Activated T-helper 17 cell treated with anti-CD3 and anti-CD28 coated beads, Interleukin-2, amount 50 U/mL, for 72 hours (primary cell): ENCODE measurements around the gene TWF2. TPM values are rescaled to one million over a fixed set of nuclear protein-coding genes. Genes with fewer than 3 reads are reported as not detected.

ENCODE experiments used
- ATAC-seq: fragments of 150-1000 bp; cut with Tn5 transposase; replicated peaks from 2 replicates; pipeline ENCODE4 v1.10.0; 2021; ENCODE audit warnings: mild to moderate bottlenecking, moderate library complexity
- H3K27ac Mint-ChIP-seq: one replicate; pipeline ENCODE4 v1.8.0; 2022; ENCODE audit warnings: mixed read lengths
- H3K27me3 Mint-ChIP-seq: one replicate; pipeline ENCODE4 v1.8.0; 2022; ENCODE audit warnings: mixed read lengths
- H3K36me3 Mint-ChIP-seq: one replicate; pipeline ENCODE4 v1.8.0; 2022; ENCODE audit warnings: low read depth, mild to moderate bottlenecking, mixed read lengths
- H3K4me1 Mint-ChIP-seq: one replicate; pipeline ENCODE4 v1.8.0; 2022; ENCODE audit warnings: mixed read lengths
- H3K4me3 Mint-ChIP-seq: one replicate; pipeline ENCODE4 v1.8.0; 2022; ENCODE audit warnings: mild to moderate bottlenecking, mixed read lengths
- H3K9me3 Mint-ChIP-seq: one replicate; pipeline ENCODE4 v1.8.0; 2022; ENCODE audit warnings: mixed read lengths
- total RNA-seq, 2 donors: library from RNA; stranded (reverse); gene quantifications; one replicate each; pipeline ENCODE4 v1.2.3, GENCODE V29; 2022

TWF2 gene
- total RNA-seq, 2 donors from 2014 or later, result 89.9 to 159 TPM

DNA sequence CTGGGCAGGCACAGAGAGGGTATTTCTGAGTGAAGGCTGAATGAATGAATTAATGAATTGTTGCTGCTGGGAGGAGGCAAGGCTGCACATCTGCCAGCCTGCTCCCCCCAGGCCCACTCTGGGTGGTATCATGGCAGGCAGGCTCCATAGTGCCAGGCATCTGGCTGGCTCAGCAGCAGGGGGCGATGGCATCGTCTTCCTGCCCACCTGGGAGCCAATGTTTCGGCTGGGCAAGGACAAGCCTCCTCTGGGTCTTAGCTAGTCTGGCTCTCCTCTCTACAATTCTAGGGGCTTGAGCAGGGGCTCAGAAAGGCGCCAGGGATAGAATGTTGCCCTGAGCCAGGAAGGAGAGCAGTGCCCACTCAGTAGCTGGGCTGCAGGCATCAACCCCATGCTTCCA lies 11.8 kb downstream of the TWF2 start:
- H3K4me3 Mint-ChIP-seq, result peak overlapping the region; percentile 38
- no peaks in the 10 kb centered on the region for H3K9me3 Mint-ChIP-seq
- H3K27ac Mint-ChIP-seq, result peak overlapping the region; percentile 82
- H3K36me3 Mint-ChIP-seq, result peaks cover 39% of the 10 kb centered on the region
- H3K27me3 Mint-ChIP-seq, result no peaks in the 10 kb centered on the region
- peaks cover 42% of the 10 kb centered on the region for H3K4me1 Mint-ChIP-seq
- no peak for ATAC-seq

DNA sequence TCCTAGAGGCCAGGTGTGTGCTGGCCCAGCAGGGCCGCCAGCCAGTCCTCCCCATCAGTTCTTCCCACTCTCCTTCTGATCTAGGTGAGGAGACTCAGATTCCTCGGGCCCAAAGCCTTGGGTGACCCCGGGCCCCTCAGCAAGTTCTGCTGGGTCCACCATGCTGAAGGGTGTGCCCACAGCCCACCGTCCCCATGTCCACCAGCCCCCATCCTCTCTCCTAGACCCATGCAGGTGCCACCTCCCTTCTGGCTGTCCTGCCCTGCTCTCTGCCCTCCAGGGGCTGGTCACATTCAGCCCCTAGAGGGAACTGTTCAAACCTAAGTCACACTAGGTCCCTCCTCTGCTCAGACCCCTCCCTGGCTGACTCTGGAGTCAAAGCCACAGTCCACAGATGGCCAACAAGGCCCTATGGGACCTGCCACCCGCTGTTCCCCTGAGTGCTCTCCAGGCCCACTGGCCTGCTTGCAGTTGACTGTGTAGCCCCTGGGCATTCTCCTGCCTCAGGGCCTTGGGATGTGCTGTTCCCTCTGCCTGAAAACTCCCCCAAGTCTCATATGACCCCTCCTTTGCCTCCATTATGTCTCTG lies 12.6 kb downstream of the TWF2 start:
- Mint-ChIP-seq H3K27ac (peak overlapping the region; percentile 82), H3K27me3 (no peaks in the 10 kb centered on the region), H3K9me3 (no peaks in the 10 kb centered on the region), H3K4me1 (peaks cover 39% of the 10 kb centered on the region), H3K36me3 (peaks cover 31% of the 10 kb centered on the region), H3K4me3 (peak overlapping the region; percentile 38)
- no peak for ATAC-seq

DNA sequence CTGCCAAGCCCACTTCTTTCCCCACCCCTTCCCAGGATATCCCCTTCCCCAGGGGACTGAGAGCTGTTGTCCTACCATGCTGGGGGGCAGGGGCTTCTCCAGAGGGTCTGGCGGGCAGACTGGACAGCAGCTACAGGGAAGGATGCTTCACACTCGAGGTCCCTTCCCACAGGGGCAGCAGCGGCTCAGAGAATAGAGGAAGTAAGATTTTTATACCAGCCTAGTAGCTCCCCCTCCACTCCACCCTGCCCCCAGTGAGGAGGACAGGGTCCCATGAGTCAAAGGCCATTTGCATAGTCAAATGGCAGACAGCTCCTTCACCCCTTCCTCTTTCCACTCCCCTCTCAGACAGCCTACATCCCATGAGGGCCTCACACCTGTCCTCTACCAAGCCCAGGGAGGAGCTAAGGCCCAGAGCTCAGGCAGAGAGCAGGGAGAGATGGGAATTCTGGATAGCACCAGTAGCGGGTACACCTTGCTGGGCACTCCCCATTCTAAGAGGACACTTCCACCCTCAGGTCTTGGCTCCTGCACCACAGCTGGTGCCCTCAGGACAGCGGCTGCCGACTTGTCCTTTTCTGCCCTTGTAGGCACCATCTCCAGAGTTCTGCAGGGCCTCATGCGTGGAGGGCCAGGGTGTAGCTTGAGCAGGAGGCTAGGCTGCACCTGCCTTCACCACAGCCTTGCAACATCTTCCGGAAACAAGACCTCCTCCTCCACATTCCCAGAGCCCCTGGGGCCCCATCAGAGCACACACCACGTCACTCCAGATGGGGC lies 13.3 kb downstream of the TWF2 start, which contains the start of gene TLR9:
Gene TLR9 (minus strand): TSS at position 194 of the 777 bp plus-strand sequence. CDS start 116 bp downstream, at position 78.
- Mint-ChIP-seq H3K36me3 (peaks cover 25% of the 10 kb centered on the region), H3K27me3 (no peaks in the 10 kb centered on the region), H3K4me3 (peak within 1 kb of the TSS; percentile 87), H3K27ac (peak within 1 kb of the TSS; percentile 82), H3K4me1 (peaks cover 39% of the 10 kb centered on the region), H3K9me3 (no peaks in the 10 kb centered on the region)
- peak; percentile 39 for ATAC-seq

DNA sequence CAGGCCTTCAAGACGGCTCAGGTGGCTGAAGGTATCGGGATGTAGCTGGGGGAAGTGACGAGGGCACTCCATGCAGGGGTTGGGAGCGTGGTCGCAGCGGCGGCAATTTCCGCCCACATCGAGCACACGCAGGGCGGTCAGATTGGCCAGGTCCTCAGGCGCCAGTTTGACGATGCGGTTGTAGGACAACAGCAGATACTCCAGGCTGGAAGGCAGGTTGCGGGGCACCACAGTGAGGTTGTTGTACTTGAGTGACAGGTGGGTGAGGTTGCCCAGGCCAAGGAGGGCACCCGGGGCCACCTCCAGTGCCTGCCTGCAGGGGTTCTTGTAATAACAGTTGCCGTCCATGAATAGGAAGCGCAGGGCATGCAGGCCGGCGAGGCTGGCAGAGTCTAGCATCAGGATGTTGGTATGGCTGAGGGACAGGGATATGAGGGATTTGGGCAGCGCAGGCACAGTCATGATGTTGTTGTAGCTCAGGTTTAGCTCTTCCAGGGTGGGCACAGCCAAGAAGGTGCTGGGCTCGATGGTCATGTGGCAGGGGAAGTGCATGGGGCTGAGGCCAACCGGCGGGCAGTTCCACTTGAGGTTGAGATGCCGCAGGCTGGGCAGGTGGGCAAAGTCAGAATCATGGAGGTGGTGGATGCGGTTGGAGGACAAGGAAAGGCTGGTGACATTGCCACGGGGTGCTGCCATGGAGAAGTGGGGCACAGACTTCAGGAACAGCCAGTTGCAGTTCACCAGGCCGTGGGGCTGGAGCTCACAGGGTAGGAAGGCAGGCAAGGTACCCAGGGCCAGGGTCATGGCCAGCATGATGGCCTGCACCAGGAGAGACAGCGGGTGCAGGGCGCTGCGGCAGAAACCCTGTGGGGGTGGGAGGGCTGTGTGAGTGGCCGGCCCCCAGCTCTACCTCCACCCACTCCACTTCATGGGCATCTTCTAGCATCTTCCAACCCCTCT lies 15.2 kb downstream of the TWF2 start:
- no peaks in the 10 kb centered on the region for H3K27me3 Mint-ChIP-seq
- no peaks in the 10 kb centered on the region for H3K9me3 Mint-ChIP-seq
- ATAC-seq, result no peak
- H3K27ac Mint-ChIP-seq, result peak overlapping the region; percentile 82
- H3K4me3 Mint-ChIP-seq, result peak overlapping the region; percentile 87
- peaks cover 9% of the 10 kb centered on the region for H3K36me3 Mint-ChIP-seq
- peaks cover 39% of the 10 kb centered on the region for H3K4me1 Mint-ChIP-seq

DNA sequence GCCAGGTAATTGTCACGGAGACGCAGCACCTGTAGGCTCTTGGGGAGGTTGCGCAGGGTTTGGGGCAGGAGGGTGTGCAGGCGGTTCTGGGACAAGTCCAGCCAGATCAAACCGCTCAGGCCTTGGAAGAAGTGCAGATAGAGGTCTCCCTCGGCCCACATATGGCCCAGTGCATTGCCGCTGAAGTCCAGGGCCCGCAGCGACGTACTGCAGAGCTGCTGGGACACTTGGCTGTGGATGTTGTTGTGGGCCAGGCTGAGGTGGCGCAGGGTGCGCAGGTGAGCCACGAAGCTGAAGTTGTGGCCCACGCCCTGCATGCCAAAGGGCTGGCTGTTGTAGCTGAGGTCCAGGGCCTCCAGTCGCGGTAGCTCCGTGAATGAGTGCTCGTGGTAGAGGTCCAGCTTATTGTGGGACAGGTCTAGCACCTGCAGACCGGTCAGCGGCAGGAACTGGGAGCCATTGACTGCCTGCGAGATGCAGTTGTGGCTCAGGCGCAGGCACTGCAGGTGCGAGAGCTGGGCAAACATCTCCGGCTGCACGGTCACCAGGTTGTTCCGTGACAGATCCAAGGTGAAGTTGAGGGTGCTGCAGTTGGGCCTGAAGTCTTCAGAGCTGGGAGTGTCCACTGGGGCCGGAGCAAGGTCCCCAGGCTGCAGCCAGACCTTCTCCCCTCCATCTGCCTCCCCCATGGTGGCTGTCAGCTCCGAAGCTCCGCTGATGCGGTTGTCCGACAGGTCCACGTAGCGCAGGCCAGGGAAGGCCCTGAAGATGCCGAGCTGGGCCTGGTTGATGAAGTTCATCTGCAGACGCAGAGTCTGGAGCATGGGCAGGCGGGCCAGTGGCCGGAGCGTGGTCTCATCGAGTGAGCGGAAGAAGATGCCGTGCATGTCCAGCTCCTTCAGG lies 16.4 kb downstream of the TWF2 start:
- Mint-ChIP-seq H3K27ac (peak overlapping the region; percentile 92), H3K4me3 (peak overlapping the region; percentile 87), H3K9me3 (no peaks in the 10 kb centered on the region), H3K4me1 (peaks cover 42% of the 10 kb centered on the region), H3K36me3 (peaks cover 2% of the 10 kb centered on the region), H3K27me3 (no peaks in the 10 kb centered on the region)
- no peak for ATAC-seq

DNA sequence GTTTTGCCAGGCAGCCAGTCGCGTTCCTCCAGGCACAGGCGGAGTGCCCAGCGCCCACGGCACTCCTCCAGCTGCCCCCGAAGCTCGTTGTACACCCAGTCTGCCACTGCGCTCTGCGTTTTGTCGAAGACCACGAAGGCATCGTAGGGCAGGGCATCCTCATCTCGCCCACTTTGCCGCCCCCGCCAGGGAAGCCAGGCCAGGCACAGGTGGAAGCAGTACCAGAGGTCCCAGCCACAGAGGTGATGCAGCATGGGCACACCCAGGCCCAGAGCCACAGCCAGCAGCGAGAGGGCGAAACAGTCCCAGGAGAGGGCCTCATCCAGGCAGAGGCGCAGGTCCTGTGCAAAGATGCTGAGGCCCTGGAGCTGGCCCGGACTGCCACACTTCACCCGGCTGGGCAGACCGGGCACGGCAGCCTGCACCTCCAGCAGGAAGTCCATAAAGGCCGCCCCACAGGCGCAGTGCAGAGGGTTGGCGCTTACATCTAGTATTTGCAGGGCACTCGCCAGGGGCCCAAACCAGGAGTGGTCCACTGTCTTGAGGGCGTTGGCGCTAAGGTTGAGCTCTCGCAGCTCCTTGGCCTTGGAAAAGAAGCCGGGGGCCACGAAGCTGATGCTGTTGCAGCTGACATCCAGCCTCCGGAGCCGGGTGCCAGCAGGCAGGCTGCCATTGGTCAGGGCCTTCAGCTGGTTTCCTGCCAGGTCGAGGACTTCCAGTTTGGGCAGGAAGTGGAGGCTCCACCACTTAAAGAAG lies 17.2 kb downstream of the TWF2 start:
- Mint-ChIP-seq H3K4me1 (peaks cover 48% of the 10 kb centered on the region), H3K27me3 (no peaks in the 10 kb centered on the region), H3K4me3 (peak overlapping the region; percentile 87), H3K36me3 (peaks cover 3% of the 10 kb centered on the region), H3K9me3 (no peaks in the 10 kb centered on the region), H3K27ac (peak overlapping the region; percentile 92)
- peak; percentile 58 for ATAC-seq

DNA sequence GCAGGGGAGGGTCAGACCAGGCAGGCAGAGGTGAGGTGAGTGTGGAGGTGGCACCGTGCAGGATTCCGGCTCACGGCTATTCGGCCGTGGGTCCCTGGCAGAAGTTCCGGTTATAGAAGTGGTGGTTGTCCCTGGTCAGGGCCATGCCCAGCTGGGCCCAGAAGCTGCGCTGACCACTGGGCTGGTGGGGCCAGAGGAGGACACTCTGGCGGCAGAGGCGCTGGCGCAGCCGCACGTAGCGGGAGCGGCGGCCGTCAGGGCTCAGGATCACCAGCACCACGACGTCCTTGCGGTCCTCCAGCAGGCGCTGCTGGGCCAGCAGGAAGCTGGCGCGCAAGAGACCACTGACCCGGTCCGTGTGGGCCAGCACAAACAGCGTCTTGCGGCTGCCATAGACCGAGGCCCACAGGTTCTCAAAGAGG lies 17.8 kb downstream of the TWF2 start:
- Mint-ChIP-seq H3K4me3 (peak overlapping the region; percentile 87), H3K27ac (peak overlapping the region; percentile 38), H3K9me3 (no peaks in the 10 kb centered on the region), H3K36me3 (peaks cover 6% of the 10 kb centered on the region), H3K4me1 (peaks cover 47% of the 10 kb centered on the region), H3K27me3 (no peaks in the 10 kb centered on the region)
- ATAC-seq, result no peak

DNA sequence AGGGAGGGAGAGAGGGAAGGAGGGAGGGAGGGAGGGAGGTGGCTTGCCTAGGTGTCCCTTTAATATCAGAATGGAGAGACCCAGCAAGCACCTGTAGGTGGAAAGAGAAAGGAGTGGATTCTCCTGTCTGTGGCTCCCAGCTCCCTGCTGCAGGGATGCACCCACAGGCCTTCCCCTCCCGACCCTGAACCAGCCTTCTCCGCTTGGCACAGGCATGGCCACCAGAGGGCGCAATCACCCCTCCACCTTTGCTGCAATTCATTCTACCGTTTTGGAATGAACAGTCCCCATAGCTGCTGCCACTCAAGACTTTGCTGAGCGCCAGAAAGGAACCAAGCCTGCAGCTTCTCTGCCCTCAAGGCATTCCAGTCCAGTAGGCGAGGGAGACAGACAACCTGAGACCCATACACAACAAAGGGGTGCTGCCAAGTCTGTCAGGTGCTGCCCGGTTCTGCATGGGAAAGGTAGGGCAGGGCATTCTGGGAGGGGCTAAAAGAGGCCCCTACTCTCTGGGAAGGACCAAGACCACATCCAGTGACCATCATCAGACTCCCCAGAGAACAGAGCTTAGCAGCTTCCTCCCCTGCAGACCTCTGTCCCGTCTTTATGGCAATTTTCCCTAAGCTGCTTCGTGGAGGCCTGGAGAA lies 18.5 kb downstream of the TWF2 start:
- H3K4me3 Mint-ChIP-seq, result peak overlapping the region; percentile 51
- H3K27ac Mint-ChIP-seq, result peak overlapping the region; percentile 38
- H3K9me3 Mint-ChIP-seq, result no peaks in the 10 kb centered on the region
- H3K27me3 Mint-ChIP-seq, result no peaks in the 10 kb centered on the region
- peaks cover 10% of the 10 kb centered on the region for H3K36me3 Mint-ChIP-seq
- peaks cover 43% of the 10 kb centered on the region for H3K4me1 Mint-ChIP-seq
- ATAC-seq, result peak; percentile 71

DNA sequence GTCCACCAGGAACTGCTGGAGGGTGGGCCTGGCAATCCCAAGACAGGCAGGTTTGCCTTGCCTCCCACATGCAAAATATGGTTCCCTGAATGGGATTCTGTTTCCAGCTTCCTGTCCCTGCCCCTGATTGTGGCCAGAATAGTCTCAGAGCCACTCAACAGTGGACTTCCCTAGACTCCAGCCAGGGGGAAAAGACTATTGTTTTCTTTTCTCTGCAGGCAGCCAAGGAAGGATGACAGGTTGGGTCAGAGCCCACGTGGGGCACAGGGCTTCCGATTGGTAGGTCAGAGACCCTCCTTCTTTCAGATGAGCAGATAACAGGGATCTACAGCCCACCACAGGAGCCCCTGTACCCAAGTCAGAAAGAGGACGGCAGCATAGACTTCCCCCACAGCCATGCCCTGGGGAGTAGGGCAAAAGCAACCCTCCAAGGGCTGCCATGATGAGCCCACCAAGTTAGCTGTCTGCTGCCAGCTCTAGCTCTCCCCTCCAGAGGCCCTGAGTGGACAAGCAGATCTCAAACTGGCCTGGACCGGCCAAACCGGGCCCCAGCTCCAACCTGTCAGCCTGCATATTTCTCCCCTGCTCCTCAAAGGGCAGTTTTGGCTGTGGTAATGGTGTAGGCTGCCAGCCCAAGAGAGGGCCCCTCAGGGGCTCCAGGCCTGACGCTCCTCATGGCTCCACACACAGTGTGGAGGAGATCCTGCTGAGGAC lies 19.9 kb downstream of the TWF2 start:
- peak overlapping the region; percentile 75 for H3K4me3 Mint-ChIP-seq
- H3K4me1 Mint-ChIP-seq, result peaks cover 37% of the 10 kb centered on the region
- no peaks in the 10 kb centered on the region for H3K9me3 Mint-ChIP-seq
- H3K36me3 Mint-ChIP-seq, result peaks cover 24% of the 10 kb centered on the region
- ATAC-seq, result no peak
- no peaks in the 10 kb centered on the region for H3K27me3 Mint-ChIP-seq
- H3K27ac Mint-ChIP-seq, result peak overlapping the region; percentile 85

DNA sequence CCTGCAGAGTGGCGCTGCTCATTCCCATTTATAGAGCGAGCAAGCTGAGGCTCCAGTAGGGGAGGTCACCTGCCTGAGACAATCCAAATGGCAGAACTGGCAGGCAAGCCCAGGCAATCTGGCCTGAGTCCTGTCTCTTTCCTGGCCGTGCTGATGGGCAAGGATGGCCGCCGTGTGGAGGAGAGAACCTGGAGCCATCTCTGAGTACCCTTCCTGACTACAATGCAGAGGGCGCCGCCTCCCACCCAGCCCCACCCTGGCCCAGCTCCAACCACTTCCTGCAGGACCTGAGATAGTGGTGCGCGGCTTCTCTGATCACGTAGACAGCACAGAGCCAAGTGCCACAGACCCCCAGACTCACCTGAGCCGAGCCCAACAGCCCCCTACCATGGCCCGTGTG lies 20.5 kb downstream of the TWF2 start:
- H3K36me3 Mint-ChIP-seq, result peaks cover 31% of the 10 kb centered on the region
- ATAC-seq, result peak; percentile 27
- no peaks in the 10 kb centered on the region for H3K27me3 Mint-ChIP-seq
- peak overlapping the region; percentile 85 for H3K27ac Mint-ChIP-seq
- H3K4me1 Mint-ChIP-seq, result peaks cover 31% of the 10 kb centered on the region
- H3K9me3 Mint-ChIP-seq, result no peaks in the 10 kb centered on the region
- peak overlapping the region; percentile 75 for H3K4me3 Mint-ChIP-seq

DNA sequence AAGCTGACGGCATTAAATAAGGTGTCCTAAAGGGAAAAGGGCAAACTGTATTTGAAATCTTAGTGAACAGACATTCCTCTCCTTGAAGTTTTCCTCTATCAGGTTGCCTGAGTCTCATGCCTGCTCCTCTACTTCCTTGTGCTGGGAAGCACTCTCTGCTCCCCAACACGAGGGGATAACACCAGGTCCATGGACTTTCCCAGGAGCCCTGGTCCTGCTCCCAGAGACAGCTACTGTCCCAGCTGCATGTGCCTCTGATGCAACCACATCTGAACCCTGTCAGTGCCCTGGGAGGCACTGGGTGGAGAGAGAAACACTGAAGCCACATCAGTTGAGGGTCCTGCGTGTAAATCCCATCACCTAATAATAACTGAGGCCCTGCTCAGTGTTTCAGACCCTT lies 20.9 kb downstream of the TWF2 start:
- H3K9me3 Mint-ChIP-seq, result no peaks in the 10 kb centered on the region
- H3K4me1 Mint-ChIP-seq, result peaks cover 29% of the 10 kb centered on the region
- H3K27me3 Mint-ChIP-seq, result no peaks in the 10 kb centered on the region
- peak overlapping the region; percentile 75 for H3K4me3 Mint-ChIP-seq
- peak overlapping the region; percentile 85 for H3K27ac Mint-ChIP-seq
- no peak for ATAC-seq
- peaks cover 35% of the 10 kb centered on the region for H3K36me3 Mint-ChIP-seq

DNA sequence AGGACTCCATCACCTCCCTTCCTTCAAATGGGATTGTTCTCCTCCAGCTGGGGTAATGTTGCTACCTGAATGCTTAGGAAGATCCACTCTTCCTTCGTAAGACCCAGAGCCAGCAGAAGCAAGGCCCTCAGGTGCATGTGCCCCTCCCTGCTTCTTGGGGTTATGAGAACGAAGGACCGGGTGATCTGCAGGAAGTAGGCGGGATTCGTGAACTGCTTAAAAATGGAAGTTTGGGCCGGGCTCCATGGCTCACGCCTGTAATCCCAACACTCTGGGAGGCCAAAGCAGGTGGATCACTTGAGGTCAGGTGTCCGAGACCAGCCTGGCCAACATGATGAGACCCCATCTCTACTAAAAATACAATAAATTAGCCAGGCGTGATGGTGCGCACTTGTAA lies 21.6 kb downstream of the TWF2 start:
- no peaks in the 10 kb centered on the region for H3K9me3 Mint-ChIP-seq
- H3K4me1 Mint-ChIP-seq, result peaks cover 27% of the 10 kb centered on the region
- H3K27ac Mint-ChIP-seq, result peak overlapping the region; percentile 85
- ATAC-seq, result peak; percentile 27
- H3K36me3 Mint-ChIP-seq, result peaks cover 41% of the 10 kb centered on the region
- H3K4me3 Mint-ChIP-seq, result peak overlapping the region; percentile 75
- H3K27me3 Mint-ChIP-seq, result no peaks in the 10 kb centered on the region
